GM12878 (cell line): Measurements from ENCODE around the gene C1orf232. TPM values are rescaled to one million over a fixed set of nuclear protein-coding genes. Genes with fewer than 3 reads are reported as not detected.

Experiments
- BMI1 ChIP-seq: fragments of 450-650 bp; IDR thresholded peaks from 2 replicates; pipeline ENCODE4 v1.6.1; 2016; ENCODE audit warnings: mild to moderate bottlenecking, moderate library complexity, borderline replicate concordance
- BRCA1 ChIP-seq: IDR thresholded peaks from 2 replicates; pipeline ENCODE4 v1.6.1; 2011; ENCODE audit warnings: low read depth, low read length, improper control_type of control experiment
- CBX5 ChIP-seq: sonication (generic); IDR thresholded peaks from 2 replicates; pipeline ENCODE4 v1.6.1; 2016; ENCODE audit warnings: low read depth, moderate library complexity, mild to moderate bottlenecking, inconsistent platforms
- CREB1 ChIP-seq: IDR thresholded peaks from 2 replicates; pipeline ENCODE4 v1.6.1; 2012; ENCODE audit warnings: low read depth, mild to moderate bottlenecking, inconsistent platforms
- CUX1 ChIP-seq: IDR thresholded peaks from 2 replicates; pipeline ENCODE4 v1.6.1; 2012; ENCODE audit warnings: improper control_type of control experiment, low read depth, low read length; ENCODE audit not compliant: insufficient replicate concordance
- FOS ChIP-seq: IDR thresholded peaks from 3 replicates; pipeline ENCODE4 v1.6.1; 2011; ENCODE audit warnings: borderline replicate concordance; ENCODE audit not compliant: insufficient read length; ENCODE audit errors: extremely low read depth
- IKZF1 ChIP-seq: fragments of 450-650 bp; conservative IDR thresholded peaks from 2 replicates; pipeline ENCODE4 v1.6.1; 2017; ENCODE audit warnings: antibody characterized with exemption, mild to moderate bottlenecking
- PKNOX1 ChIP-seq: fragments of 450-650 bp; IDR thresholded peaks from 2 replicates; pipeline ENCODE4 v1.6.1; 2016; ENCODE audit warnings: mild to moderate bottlenecking
- POLR2AphosphoS5 ChIP-seq: IDR thresholded peaks from 2 replicates; pipeline ENCODE4 v1.6.1; 2011; ENCODE audit warnings: mild to moderate bottlenecking, low read length, inconsistent platforms
- RCOR1 ChIP-seq: conservative IDR thresholded peaks from 2 replicates; pipeline ENCODE4 v1.6.1; 2012; ENCODE audit warnings: low read depth, low read length, improper control_type of control experiment
- RUNX3 ChIP-seq: IDR thresholded peaks from 2 replicates; pipeline ENCODE4 v1.6.1; 2012; ENCODE audit warnings: low read length, inconsistent platforms
- SMC3 ChIP-seq: IDR thresholded peaks from 2 replicates; pipeline ENCODE4 v1.6.1; 2011; ENCODE audit warnings: low read length, improper control_type of control experiment, borderline replicate concordance
- STAT1 ChIP-seq: fragments of 450-650 bp; conservative IDR thresholded peaks from 2 replicates; pipeline ENCODE4 v1.6.1; 2014; ENCODE audit warnings: antibody characterized with exemption, mild to moderate bottlenecking
- SUPT20H ChIP-seq: IDR thresholded peaks from 2 replicates; pipeline ENCODE4 v1.6.1; 2011; ENCODE audit warnings: low read depth, mild to moderate bottlenecking, low read length, moderate library complexity, borderline replicate concordance; ENCODE audit not compliant: control insufficient read depth
- TBL1XR1 ChIP-seq: IDR thresholded peaks from 2 replicates; pipeline ENCODE4 v1.6.1; 2012; ENCODE audit warnings: low read depth, low read length, improper control_type of control experiment
- ZBTB33 ChIP-seq: fragments of 450-650 bp; IDR thresholded peaks from 2 replicates; pipeline ENCODE4 v1.6.1; 2017; ENCODE audit warnings: mild to moderate bottlenecking
- ZBTB40 ChIP-seq: fragments of 450-650 bp; IDR thresholded peaks from 2 replicates; pipeline ENCODE4 v1.6.1; 2016; ENCODE audit warnings: mild to moderate bottlenecking, moderate library complexity, borderline replicate concordance
- polyA plus RNA-seq, 11 experiments: library from polyadenylated mRNA; depleted of rRNA in 4 of 11; unstranded in 6 of 11; stranded (reverse) in 5 of 11; fragments of >200 nt; fragmentation: Nextera tagmentation in 4 of 11; fragmentation: Illumina TruSeq in 1 of 11; extraction: Ambion mirVana in 4 of 11; extraction: Trizol in 1 of 11; gene quantifications; 1 replicate in 1 of 11; 2 replicates in 10 of 11; pipeline versions ENCODE4 v1.2.1 to v1.2.3, GENCODE V29; 2011 to 2016; ENCODE audit warnings: inconsistent platforms in 2 of 11, missing spikeins in 2 of 11, low read depth in 1 of 11
- total RNA-seq, 4 experiments: library from RNA; depleted of rRNA in 3 of 4; stranded (reverse); fragments of >200 nt in 3 of 4; fragmentation: Illumina TruSeq in 1 of 4; extraction: Trizol in 1 of 4; gene quantifications; 2 replicates each; pipeline versions ENCODE4 v1.2.1 to v1.2.3, GENCODE V29; 2013 to 2021

The C1orf232 gene
- total and polyA plus RNA-seq, 10 of the 15 experiments (the other 5 are each of a cell fraction or from before 2014, with no cell fraction given), result not detected

- TF ChIP-seq ZBTB33, result no peak
- 0 out of 2 replicates have a peak, but pooled peaks have one; percentile 41 for TF ChIP-seq TBL1XR1
- TF ChIP-seq RUNX3, result peak; percentile 45; the same call in 1 of the 2 replicates
- no peak for TF ChIP-seq CUX1
- TF ChIP-seq CREB1, result peak; percentile 99
- TF ChIP-seq BMI1, result no peak
- TF ChIP-seq STAT1, result no peak
- TF ChIP-seq IKZF1, result peak; percentile 73
- peak; percentile 80; the same call in 1 of the 2 replicates for TF ChIP-seq POLR2AphosphoS5
- no peak for TF ChIP-seq RCOR1
- TF ChIP-seq CBX5, result no peak
- TF ChIP-seq ZBTB40, result peak; percentile 65
- TF ChIP-seq FOS, result no peak
- TF ChIP-seq SUPT20H, result no peak
- peak; percentile 78 for TF ChIP-seq SMC3
- no peak for TF ChIP-seq PKNOX1
- TF ChIP-seq BRCA1, result peak; percentile 66; the same call in 1 of the 2 replicates
Observed at GRCh38 chr1:26169669-26170471, 1.1 kb upstream of the C1orf232 start, which contains the start of gene ZNF593 (continued).
